HG03139 (cell line): ENCODE measurements around the gene CTNNA3.
"Not testable (repeated sequence)": the region's sequence is repeated elsewhere in the genome, so short reads cannot be mapped to it uniquely, and the experiment has no call there.

Source experiments
- ATAC-seq: cut with Tn5 transposase; IDR thresholded peaks from one replicate; pipeline ENCODE4 v1.9.1; 2021; ENCODE audit not compliant: unreplicated experiment

The CTNNA3 gene

GRCh38 chr10:67603701-67604100 lies 92.3 kb downstream of the CTNNA3 start:
- no peak for ATAC-seq

- ATAC-seq: no peak
Measured at GRCh38 chr10:67603086-67603485, 92.9 kb downstream of the CTNNA3 start.

- ATAC-seq: no peak
Measured at GRCh38 chr10:67602268-67602950, 93.6 kb downstream of the CTNNA3 start.

- no peak for ATAC-seq
Measured at GRCh38 chr10:67599597-67599996, 96.4 kb downstream of the CTNNA3 start.

- ATAC-seq: no peak
Measured at GRCh38 chr10:67596641-67597040, 99.4 kb downstream of the CTNNA3 start.

- no peak for ATAC-seq
Measured at GRCh38 chr10:67587771-67588170, 108.2 kb downstream of the CTNNA3 start.

GRCh38 chr10:67575532-67575931 lies 120.5 kb downstream of the CTNNA3 start:
- no peak for ATAC-seq

- ATAC-seq: no peak
Measured at GRCh38 chr10:67573484-67573883, 122.5 kb downstream of the CTNNA3 start.

- no peak for ATAC-seq
Measured at GRCh38 chr10:67571503-67571902, 124.5 kb downstream of the CTNNA3 start.

- ATAC-seq: not testable (repeated sequence)
Measured at GRCh38 chr10:67558311-67558710, 137.7 kb downstream of the CTNNA3 start.

GRCh38 chr10:67553254-67553653 lies 142.7 kb downstream of the CTNNA3 start:
- no peak for ATAC-seq

- ATAC-seq: no peak
Measured at GRCh38 chr10:67550838-67551402, 145.1 kb downstream of the CTNNA3 start.

- no peak for ATAC-seq
Measured at GRCh38 chr10:67550046-67550445, 145.9 kb downstream of the CTNNA3 start.

GRCh38 chr10:67549390-67549789 lies 146.6 kb downstream of the CTNNA3 start:
- ATAC-seq: no peak

GRCh38 chr10:67541411-67541810 lies 154.6 kb downstream of the CTNNA3 start:
- ATAC-seq: no peak

- ATAC-seq: no peak
Measured at GRCh38 chr10:67539312-67539711, 156.7 kb downstream of the CTNNA3 start.

GRCh38 chr10:67537906-67538305 lies 158.1 kb downstream of the CTNNA3 start:
- no peak for ATAC-seq

- ATAC-seq: no peak
Measured at GRCh38 chr10:67533376-67533775, 162.6 kb downstream of the CTNNA3 start.

GRCh38 chr10:67530990-67531389 lies 165.0 kb downstream of the CTNNA3 start:
- not testable (repeated sequence) for ATAC-seq

GRCh38 chr10:67527351-67527750 lies 168.6 kb downstream of the CTNNA3 start:
- ATAC-seq: no peak

- no peak for ATAC-seq
Measured at GRCh38 chr10:67521546-67521945, 174.4 kb downstream of the CTNNA3 start.

- ATAC-seq: peak; percentile 61
Measured at GRCh38 chr10:67520924-67521520, 175.0 kb downstream of the CTNNA3 start.
